NCI-H226 (cell line): ENCODE measurements around the gene URGCP.
A peak's percentile ranks its signal among the peaks of the same experiment; 100 is the strongest.

Source experiments
- DNase-seq: peaks from one replicate; pipeline ENCODE4 v3.0.0-alpha.2; 2015

Gene URGCP

GRCh38 chr7:43906331-43907010, at the start of gene URGCP:
TSS of gene URGCP (minus strand) at chr7:43906596. CDS start at chr7:43906575, 21 bp downstream.
- peak; percentile 59 for DNase-seq

- no peak for DNase-seq
Measured at GRCh38 chr7:43956027-43956426, 49.6 kb upstream of the URGCP start.

- peak; percentile 12 for DNase-seq
Measured at GRCh38 chr7:43954524-43955228, 48.3 kb upstream of the URGCP start.

- DNase-seq: no peak
Measured at GRCh38 chr7:43953071-43953470, 46.7 kb upstream of the URGCP start.

- DNase-seq: no peak
Measured at GRCh38 chr7:43952028-43952427, 45.6 kb upstream of the URGCP start.

- DNase-seq: no peak
Measured at GRCh38 chr7:43944286-43944685, 37.9 kb upstream of the URGCP start.

- DNase-seq: no peak
Measured at GRCh38 chr7:43943417-43944187, 37.2 kb upstream of the URGCP start.

GRCh38 chr7:43942997-43943396, 36.6 kb upstream of the URGCP start:
- no peak for DNase-seq

GRCh38 chr7:43942250-43942649, 35.9 kb upstream of the URGCP start:
- DNase-seq: no peak

- DNase-seq: no peak
Measured at GRCh38 chr7:43938892-43939482, 32.6 kb upstream of the URGCP start.

- DNase-seq: no peak
Measured at GRCh38 chr7:43937444-43937843, 31.0 kb upstream of the URGCP start.

GRCh38 chr7:43933902-43934560, 27.6 kb upstream of the URGCP start:
- no peak for DNase-seq

- DNase-seq: no peak
Measured at GRCh38 chr7:43931346-43931745, 24.9 kb upstream of the URGCP start.

GRCh38 chr7:43929529-43930457, 23.4 kb upstream of the URGCP start:
- DNase-seq: no peak

- no peak for DNase-seq
Measured at GRCh38 chr7:43927810-43928209, 21.4 kb upstream of the URGCP start.

GRCh38 chr7:43926798-43927123, 20.4 kb upstream of the URGCP start:
- DNase-seq: no peak

GRCh38 chr7:43925984-43926797, 19.8 kb upstream of the URGCP start, which contains the start of gene UBE2D4:
TSS of gene UBE2D4 (plus strand) at chr7:43926436. CDS start at chr7:43926533, 97 bp downstream.
- peak; percentile 86 for DNase-seq

GRCh38 chr7:43922726-43923125, 16.3 kb upstream of the URGCP start:
- DNase-seq: no peak

- no peak for DNase-seq
Measured at GRCh38 chr7:43921423-43921822, 15.0 kb upstream of the URGCP start.

- no peak for DNase-seq
Measured at GRCh38 chr7:43915907-43916306, 9.5 kb upstream of the URGCP start.

GRCh38 chr7:43914795-43915194, 8.4 kb upstream of the URGCP start:
- no peak for DNase-seq
